Measurements from ENCODE around the gene MAGI2.

The MAGI2 gene

GRCh38 chr7:78780560-78780959 is 672.9 kb downstream of the MAGI2 start:
- no peak for DNase-seq

- no peak for DNase-seq
Observed at GRCh38 chr7:78779788-78780187, 673.7 kb downstream of the MAGI2 start.

- DNase-seq, result peak; percentile 25
Observed at GRCh38 chr7:78777829-78778228, 675.6 kb downstream of the MAGI2 start.

GRCh38 chr7:78770422-78771410 is 682.8 kb downstream of the MAGI2 start:
- peak; percentile 20 for DNase-seq

GRCh38 chr7:78769481-78770101 is 683.9 kb downstream of the MAGI2 start:
- DNase-seq, result no peak

GRCh38 chr7:78768859-78769258 is 684.6 kb downstream of the MAGI2 start:
- peak; percentile 15 for DNase-seq

GRCh38 chr7:78765943-78766729 is 687.3 kb downstream of the MAGI2 start:
- DNase-seq, result no peak

GRCh38 chr7:78764571-78764970 is 688.9 kb downstream of the MAGI2 start:
- no peak for DNase-seq

- no peak for DNase-seq
Observed at GRCh38 chr7:78762625-78763024, 690.8 kb downstream of the MAGI2 start.

GRCh38 chr7:78760620-78761355 is 692.7 kb downstream of the MAGI2 start:
- no peak for DNase-seq

GRCh38 chr7:78752554-78752953 is 700.9 kb downstream of the MAGI2 start:
- no peak for DNase-seq

GRCh38 chr7:78751253-78751652 is 702.2 kb downstream of the MAGI2 start:
- DNase-seq, result no peak

- no peak for DNase-seq
Observed at GRCh38 chr7:78749052-78749746, 704.3 kb downstream of the MAGI2 start.

- DNase-seq, result no peak
Observed at GRCh38 chr7:78747592-78747991, 705.9 kb downstream of the MAGI2 start.

GRCh38 chr7:78746301-78746700 is 707.2 kb downstream of the MAGI2 start:
- no peak for DNase-seq

- no peak for DNase-seq
Observed at GRCh38 chr7:78742694-78743093, 710.8 kb downstream of the MAGI2 start.

- no peak for DNase-seq
Observed at GRCh38 chr7:78736548-78736947, 716.9 kb downstream of the MAGI2 start.

GRCh38 chr7:78734626-78735025 is 718.8 kb downstream of the MAGI2 start:
- DNase-seq, result peak; percentile 11

- no peak for DNase-seq
Observed at GRCh38 chr7:78720066-78720465, 733.4 kb downstream of the MAGI2 start.

- no peak for DNase-seq
Observed at GRCh38 chr7:78718212-78718611, 735.3 kb downstream of the MAGI2 start.

- no peak for DNase-seq
Observed at GRCh38 chr7:78716876-78717275, 736.6 kb downstream of the MAGI2 start.

GRCh38 chr7:78714356-78714755 is 739.1 kb downstream of the MAGI2 start:
- DNase-seq, result no peak
